HEK293 (cell line): ENCODE measurements around the gene ACOT7.
A peak's percentile ranks its signal among the peaks of the same experiment; 100 is the strongest.

ENCODE experiments used
- CTCF ChIA-PET: fragments of 350-600 bp; formaldehyde crosslinking; extraction: SDS; loops from one replicate; lab custom pipeline; 2021; ENCODE audit warnings: antibody characterized with exemption; lab: Yijun Ruan, JAX
- POLR2A ChIA-PET: fragments of 300-600 bp; formaldehyde crosslinking; extraction: SDS; loops from one replicate; lab custom pipeline; 2020; ENCODE audit warnings: antibody characterized with exemption, inconsistent platforms; lab: Yijun Ruan, JAX
- H3K27ac ChIP-seq: fragments of 200-500 bp; sonication (Bioruptor generic); 2 replicates; pipeline ENCODE4 v1.5.1; 2014; ENCODE audit warnings: low read depth, low read length, control low read depth, inconsistent platforms; ENCODE audit errors: extremely low read depth
- H3K36me3 ChIP-seq, 2 experiments: fragments of 200-500 bp in 1 of 2; sonication (Bioruptor generic) in 1 of 2; 1 replicate in 1 of 2; 2 replicates in 1 of 2; pipeline ENCODE4 v1.5.1; 2014 to 2017; ENCODE audit warnings: inconsistent platforms in 2 of 2, low read length in 2 of 2; ENCODE audit not compliant: control insufficient read depth in 2 of 2, insufficient read depth in 1 of 2
- H3K4me1 ChIP-seq: fragments of 200-500 bp; sonication (Bioruptor generic); 2 replicates; pipeline ENCODE4 v1.5.1; 2014; ENCODE audit warnings: mild to moderate bottlenecking, low read length, inconsistent platforms; ENCODE audit not compliant: control insufficient read depth, insufficient read depth
- H3K4me3 ChIP-seq: 2 replicates; pipeline ENCODE4 v1.5.1; 2011; ENCODE audit warnings: low read depth, mild to moderate bottlenecking, control low read depth, low read length, moderate library complexity
- H3K9me3 ChIP-seq: fragments of 200-500 bp; sonication (Bioruptor generic); 2 replicates; pipeline ENCODE4 v1.5.1; 2014; ENCODE audit warnings: low read depth, low read length, inconsistent platforms; ENCODE audit not compliant: control insufficient read depth, insufficient read depth
- CTCF ChIP-seq: fragments of 450-650 bp; formaldehyde crosslinking; IDR thresholded peaks from 2 replicates; pipeline ENCODE4 v1.5.1; 2016; ENCODE audit warnings: missing biosample characterization, missing genetic modification characterization
- GLI2 ChIP-seq: fragments of 450-650 bp; formaldehyde crosslinking; IDR thresholded peaks from 2 replicates; pipeline ENCODE4; 2017; ENCODE audit warnings: missing biosample characterization, missing genetic modification characterization, low read depth, borderline replicate concordance
- GLI4 ChIP-seq: fragments of 450-650 bp; formaldehyde crosslinking; IDR thresholded peaks from 2 replicates; pipeline ENCODE4 v1.5.1; 2016; ENCODE audit warnings: missing biosample characterization, missing genetic modification characterization
- GLIS2 ChIP-seq: fragments of 450-650 bp; formaldehyde crosslinking; IDR thresholded peaks from 2 replicates; pipeline ENCODE4 v1.5.1; 2016; ENCODE audit warnings: missing biosample characterization, missing genetic modification characterization
- KLF1 ChIP-seq: fragments of 450-650 bp; formaldehyde crosslinking; IDR thresholded peaks from 2 replicates; pipeline ENCODE4 v1.5.1; 2016; ENCODE audit warnings: missing biosample characterization, missing genetic modification characterization
- KLF10 ChIP-seq: fragments of 450-650 bp; IDR thresholded peaks from 2 replicates; pipeline ENCODE4 v1.5.1; 2018; ENCODE audit warnings: missing biosample characterization, mild to moderate bottlenecking, missing genetic modification characterization
- SP2 ChIP-seq: fragments of 450-650 bp; formaldehyde crosslinking; IDR thresholded peaks from 2 replicates; pipeline ENCODE4 v1.5.1; 2016; ENCODE audit warnings: missing biosample characterization, missing genetic modification characterization
- YY1 ChIP-seq: fragments of 450-650 bp; formaldehyde crosslinking; IDR thresholded peaks from 2 replicates; pipeline ENCODE4 v1.5.1; 2018; ENCODE audit warnings: missing biosample characterization, missing genetic modification characterization
- ZBTB17 ChIP-seq: fragments of 450-650 bp; formaldehyde crosslinking; IDR thresholded peaks from 2 replicates; pipeline ENCODE4 v1.5.1; 2016; ENCODE audit warnings: missing biosample characterization, missing genetic modification characterization
- ZBTB7A ChIP-seq: fragments of 450-650 bp; formaldehyde crosslinking; IDR thresholded peaks from 2 replicates; pipeline ENCODE4 v1.5.1; 2016; ENCODE audit warnings: low read depth, missing biosample characterization, missing genetic modification characterization
- ZNF10 ChIP-seq: fragments of 450-650 bp; formaldehyde crosslinking; IDR thresholded peaks from 2 replicates; pipeline ENCODE4 v1.5.1; 2017; ENCODE audit warnings: missing biosample characterization, missing genetic modification characterization
- ZNF138 ChIP-seq: fragments of 450-650 bp; formaldehyde crosslinking; IDR thresholded peaks from 2 replicates; pipeline ENCODE4 v1.5.1; 2016; ENCODE audit warnings: missing biosample characterization, missing genetic modification characterization, borderline replicate concordance
- ZNF140 ChIP-seq: fragments of 450-650 bp; formaldehyde crosslinking; IDR thresholded peaks from 2 replicates; pipeline ENCODE4 v1.5.1; 2016; ENCODE audit warnings: missing biosample characterization, missing genetic modification characterization
- ZNF169 ChIP-seq: fragments of 450-650 bp; formaldehyde crosslinking; IDR thresholded peaks from 2 replicates; pipeline ENCODE4 v1.5.1; 2016; ENCODE audit warnings: missing biosample characterization, missing genetic modification characterization
- ZNF2 ChIP-seq: fragments of 450-650 bp; formaldehyde crosslinking; IDR thresholded peaks from 2 replicates; pipeline ENCODE4 v1.5.1; 2016; ENCODE audit warnings: missing biosample characterization, missing genetic modification characterization
- ZNF23 ChIP-seq: fragments of 450-650 bp; formaldehyde crosslinking; IDR thresholded peaks from 2 replicates; pipeline ENCODE4 v1.5.1; 2016; ENCODE audit warnings: missing biosample characterization, missing genetic modification characterization, borderline replicate concordance
- ZNF24 ChIP-seq: fragments of 450-650 bp; formaldehyde crosslinking; IDR thresholded peaks from 2 replicates; pipeline ENCODE4 v1.5.1; 2016; ENCODE audit warnings: missing biosample characterization, missing genetic modification characterization
- ZNF26 ChIP-seq: fragments of 450-650 bp; formaldehyde crosslinking; IDR thresholded peaks from 2 replicates; pipeline ENCODE4 v1.5.1; 2016; ENCODE audit warnings: missing biosample characterization, missing genetic modification characterization
- ZNF274 ChIP-seq, 2 experiments: fragments of 200-500 bp in 1 of 2; fragments of 450-650 bp in 1 of 2; sonication (Bioruptor generic) in 1 of 2; formaldehyde crosslinking in 1 of 2; IDR thresholded peaks; 2 replicates each; pipeline versions ENCODE4 v1.5.1 to v1.6.1; 2014 to 2016; ENCODE audit warnings: borderline replicate concordance in 1 of 2, inconsistent platforms in 1 of 2, low read length in 1 of 2, missing biosample characterization in 1 of 2, missing genetic modification characterization in 1 of 2
- ZNF48 ChIP-seq: fragments of 450-650 bp; formaldehyde crosslinking; IDR thresholded peaks from 2 replicates; pipeline ENCODE4 v1.5.1; 2016; ENCODE audit warnings: missing biosample characterization, missing genetic modification characterization
- ZNF544 ChIP-seq: fragments of 450-650 bp; formaldehyde crosslinking; IDR thresholded peaks from 2 replicates; pipeline ENCODE4 v1.5.0; 2017; ENCODE audit warnings: missing biosample characterization, missing genetic modification characterization
- ZNF558 ChIP-seq: fragments of 450-650 bp; formaldehyde crosslinking; IDR thresholded peaks from 2 replicates; pipeline ENCODE4 v1.5.1; 2016; ENCODE audit warnings: missing biosample characterization, missing genetic modification characterization
- ZNF645 ChIP-seq: fragments of 450-650 bp; formaldehyde crosslinking; IDR thresholded peaks from 2 replicates; pipeline ENCODE4; 2016; ENCODE audit warnings: missing biosample characterization, missing genetic modification characterization
- ZNF654 ChIP-seq: fragments of 450-650 bp; formaldehyde crosslinking; IDR thresholded peaks from 2 replicates; pipeline ENCODE4 v1.5.1; 2016; ENCODE audit warnings: low read depth, missing biosample characterization, missing genetic modification characterization
- ZNF792 ChIP-seq: fragments of 450-650 bp; formaldehyde crosslinking; IDR thresholded peaks from 2 replicates; pipeline ENCODE4 v1.5.1; 2016; ENCODE audit warnings: missing biosample characterization, missing genetic modification characterization
- ZNF837 ChIP-seq: fragments of 450-650 bp; formaldehyde crosslinking; IDR thresholded peaks from 2 replicates; pipeline ENCODE4 v1.5.1; 2016; ENCODE audit warnings: missing biosample characterization, missing genetic modification characterization
- ZSCAN4 ChIP-seq: fragments of 450-650 bp; formaldehyde crosslinking; IDR thresholded peaks from 2 replicates; pipeline ENCODE4 v1.5.1; 2017; ENCODE audit warnings: missing biosample characterization, missing genetic modification characterization
- TF ChIP-seq, protein P1 (sequence below): fragments of 450-650 bp; formaldehyde crosslinking; IDR thresholded peaks from 2 replicates; pipeline ENCODE4 v1.5.1; 2016; ENCODE audit warnings: missing biosample characterization, missing genetic modification characterization

The ACOT7 gene

GRCh38 chr1:6345009-6345408 lies 48.6 kb downstream of the ACOT7 start:
- TF ChIP-seq ZBTB17 (tag by site-specific recombination), result no peak
- no peak for TF ChIP-seq ZNF169 (tag by site-specific recombination)
- TF ChIP-seq ZNF48 (tag by site-specific recombination), result no peak
- TF ChIP-seq ZBTB7A (tag by site-specific recombination), result no peak
- no peak for TF ChIP-seq ZNF140
- no peak for TF ChIP-seq ZNF138 (tag by site-specific recombination)
- no peak for TF ChIP-seq GLI4 (tag by site-specific recombination)
- no peak for TF ChIP-seq ZNF792 (tag by site-specific recombination)
- no peak for TF ChIP-seq KLF10 (tag by site-specific recombination)
- no peak for TF ChIP-seq ZNF558 (tag by site-specific recombination)
- no peak for TF ChIP-seq ZNF645 (tag by site-specific recombination)
- no peak for TF ChIP-seq YY1 (tag by site-specific recombination)
- no peak for TF ChIP-seq ZNF23 (tag by site-specific recombination)
- no peak for TF ChIP-seq ZNF274 (IDR thresholded peaks at IDR 0.05; ENCODE audit: low read length)
- no peak for TF ChIP-seq ZNF274 (tag by site-specific recombination; IDR thresholded peaks at IDR 0.05; ENCODE audit: borderline replicate concordance)
- TF ChIP-seq ZNF26 (tag by site-specific recombination), result no peak
- no peak for TF ChIP-seq GLI2 (tag by site-specific recombination)
- TF ChIP-seq, all 188 proteins: peak for 0
- POLR2A ChIA-PET, result no interaction called here
- CTCF ChIA-PET, result interaction anchor here (0.7 to 12.3 kb wide), 5 partner anchors 15 to 259 kb away, joined by 3 to 181 read pairs (median 4); no protein-coding TSS in a partner anchor

DNA sequence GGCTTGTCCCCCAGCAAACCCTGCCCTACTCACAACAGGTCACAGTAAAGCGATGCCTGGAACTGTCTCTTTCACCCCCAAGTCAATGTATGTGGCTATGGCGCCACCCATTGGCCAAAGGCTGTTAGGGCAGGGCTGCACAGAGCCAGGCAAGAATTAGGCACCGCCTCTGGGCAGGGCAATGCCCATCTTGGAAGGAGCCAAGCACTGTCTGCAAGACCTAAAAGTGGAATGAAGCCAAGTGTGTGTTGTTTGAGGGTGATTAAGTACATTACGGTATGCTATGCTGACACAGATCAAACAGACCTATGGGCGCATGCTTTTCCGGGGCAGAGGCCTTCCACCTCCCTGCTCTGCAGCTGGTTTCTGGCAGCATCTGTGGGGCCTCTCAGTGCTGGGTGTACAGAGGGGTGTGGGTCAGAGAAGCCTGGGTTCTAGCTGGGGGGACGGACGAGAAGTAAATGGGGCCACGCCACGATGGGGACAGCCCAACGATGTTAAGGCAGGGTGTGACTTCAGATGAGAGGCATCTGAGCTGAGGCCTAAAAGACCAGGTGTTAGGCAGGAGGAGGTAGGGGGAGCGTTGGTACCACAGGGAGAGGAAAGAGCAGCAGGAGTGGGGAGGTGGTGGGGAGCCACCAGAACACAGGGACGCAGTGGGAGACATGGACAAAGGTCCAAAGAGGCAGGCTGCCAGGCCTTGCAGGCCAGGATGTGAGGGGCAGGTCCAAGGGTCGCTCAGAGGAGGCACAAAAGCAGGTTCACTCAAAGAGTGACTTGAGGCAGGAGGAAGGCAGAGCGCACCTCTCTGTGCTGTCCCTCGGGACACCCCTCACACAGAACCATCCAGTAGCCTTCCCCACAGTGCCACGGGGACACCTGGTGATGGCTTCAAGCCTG lies 49.8 kb downstream of the ACOT7 start:
- POLR2A ChIA-PET, result no interaction called here
- peak; percentile 68 for TF ChIP-seq KLF1 (tag by site-specific recombination)
- 0 out of 2 replicates have a peak, but pooled peaks have one; percentile 29 for TF ChIP-seq ZNF10
- TF ChIP-seq, protein P1, sequence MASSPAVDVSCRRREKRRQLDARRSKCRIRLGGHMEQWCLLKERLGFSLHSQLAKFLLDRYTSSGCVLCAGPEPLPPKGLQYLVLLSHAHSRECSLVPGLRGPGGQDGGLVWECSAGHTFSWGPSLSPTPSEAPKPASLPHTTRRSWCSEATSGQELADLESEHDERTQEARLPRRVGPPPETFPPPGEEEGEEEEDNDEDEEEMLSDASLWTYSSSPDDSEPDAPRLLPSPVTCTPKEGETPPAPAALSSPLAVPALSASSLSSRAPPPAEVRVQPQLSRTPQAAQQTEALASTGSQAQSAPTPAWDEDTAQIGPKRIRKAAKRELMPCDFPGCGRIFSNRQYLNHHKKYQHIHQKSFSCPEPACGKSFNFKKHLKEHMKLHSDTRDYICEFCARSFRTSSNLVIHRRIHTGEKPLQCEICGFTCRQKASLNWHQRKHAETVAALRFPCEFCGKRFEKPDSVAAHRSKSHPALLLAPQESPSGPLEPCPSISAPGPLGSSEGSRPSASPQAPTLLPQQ (tag by site-specific recombination), result peak; percentile 64; the same call in 1 of the 2 replicates
- TF ChIP-seq ZNF654 (tag by site-specific recombination), result peak; percentile 87
- TF ChIP-seq ZNF24, result 0 out of 2 replicates have a peak, but pooled peaks have one; percentile 35
- no peak for TF ChIP-seq GLIS2 (tag by site-specific recombination)
- no peak for TF ChIP-seq ZNF837 (tag by site-specific recombination)
- peak; percentile 23; the same call in 1 of the 2 replicates for TF ChIP-seq SP2 (tag by site-specific recombination)
- TF ChIP-seq ZNF2, result peak; percentile 76
- no peak for TF ChIP-seq ZSCAN4 (tag by site-specific recombination)
- TF ChIP-seq CTCF, result peak; percentile 93
- TF ChIP-seq ZNF544 (tag by site-specific recombination), result no peak

More at GRCh38 chr1:6345009-6345408, 48.6 kb downstream of the ACOT7 start:
- Histone ChIP-seq H3K9me3 (no peaks in the 10 kb centered on the region), H3K36me3 (peaks cover 0 to 52% of the 10 kb centered on the region in 2 experiments; a peak in 2 of 3 replicates), H3K4me3 (no peak overlapping the region), H3K27ac (no peak overlapping the region), H3K4me1 (no peaks in the 10 kb centered on the region)

More for the DNA sequence above, 49.8 kb downstream of the ACOT7 start:
- Histone ChIP-seq H3K9me3 (no peaks in the 10 kb centered on the region), H3K27ac (no peak overlapping the region), H3K4me1 (no peaks in the 10 kb centered on the region), H3K36me3 (peaks cover 0 to 45% of the 10 kb centered on the region in 2 experiments; a peak in 2 of 3 replicates), H3K4me3 (no peak overlapping the region)
- CTCF ChIA-PET, result interaction anchor here (0.6 to 12.3 kb wide), 15 partner anchors 14 to 291 kb away, joined by 3 to 181 read pairs (median 6); partner anchors contain the start of genes ACOT7 and RNF207
